HepG2 (cell line): ENCODE measurements around the gene CLCN1. TPM values are rescaled to one million over a fixed set of nuclear protein-coding genes. Genes with fewer than 3 reads are reported as not detected.

Source experiments
- ATAC-seq: fragments of 200-7000 bp; cut with Tn5 transposase; 3 replicates; pipeline ENCODE4 v1.9.1; 2020; ENCODE audit warnings: mild to moderate bottlenecking, moderate library complexity
- BruUV-seq: library from RNA; stranded (reverse); fragments of 400-500 nt; replicated peaks from 2 replicates; lab custom pipeline; 2021; lab: Mats Ljungman, UMichigan
- CTCF ChIA-PET: fragments of 300-600 bp; formaldehyde crosslinking; extraction: SDS; loops from one replicate; lab custom pipeline; 2021; ENCODE audit warnings: low total read pairs, inconsistent platforms, low intra/inter-chr PET ratio; lab: Yijun Ruan, JAX
- POLR2A ChIA-PET: fragments of 350-600 bp; sonication (Branson Sonifier 250); formaldehyde crosslinking; loops from one replicate; lab custom pipeline; 2020; ENCODE audit warnings: antibody characterized with exemption, inconsistent platforms; lab: Yijun Ruan, JAX
- DNase-seq: peaks from one replicate; pipeline ENCODE4 v3.0.0-alpha.2; 2015; ENCODE audit warnings: low spot score
- FAIRE-seq: peaks from 3 replicates; lab custom pipeline; 2011; peaks lifted over from hg19 to GRCh38; lab: Jason Lieb, UNC
- H2AFZ ChIP-seq: one replicate; pipeline ENCODE4 v1.6.1; 2011; ENCODE audit warnings: low read length, inconsistent platforms
- H3K27ac ChIP-seq: fragments of 300-600 bp; 3 replicates; pipeline ENCODE4 v1.8.0; 2011; ENCODE audit warnings: mixed run types, mild to moderate bottlenecking, mixed read lengths, low read length, inconsistent platforms; ENCODE audit not compliant: insufficient read depth; ENCODE audit errors: extremely low read length
- H3K27me3 ChIP-seq, 2 experiments: fragments of 200-600 bp in 1 of 2; 2 replicates in 1 of 2; 3 replicates in 1 of 2; pipeline versions ENCODE4 v1.6.0 to v1.8.0; 2011; ENCODE audit warnings: low read length in 2 of 2, mild to moderate bottlenecking in 2 of 2, moderate library complexity in 2 of 2, inconsistent platforms in 1 of 2; ENCODE audit not compliant: insufficient read depth in 2 of 2, control insufficient read depth in 1 of 2
- H3K36me3 ChIP-seq, 2 experiments: fragments of 200-600 bp in 1 of 2; replicated peaks in 1 of 2; 2 replicates in 1 of 2; 3 replicates in 1 of 2; pipeline versions ENCODE4 v1.5.1 to v1.8.0; 2011; ENCODE audit warnings: low read length in 2 of 2, inconsistent platforms in 1 of 2; ENCODE audit not compliant: insufficient read depth in 2 of 2, control insufficient read depth in 1 of 2
- H3K4me1 ChIP-seq: 2 replicates; pipeline ENCODE4 v1.5.1; 2012; ENCODE audit warnings: low read length, inconsistent platforms; ENCODE audit not compliant: insufficient read depth
- H3K4me2 ChIP-seq: 2 replicates; pipeline ENCODE4 v1.6.0; 2011; ENCODE audit warnings: low read depth, low read length, inconsistent platforms
- H3K4me3 ChIP-seq, 3 experiments: fragments of 200-600 bp in 1 of 3; sonication (generic), shearing (Covaris generic) in 1 of 3; replicated peaks in 1 of 3; 2 replicates each; pipeline ENCODE4 v1.5.1; 2011 to 2016; ENCODE audit warnings: low read length in 3 of 3, inconsistent platforms in 2 of 3, low read depth in 2 of 3, mild to moderate bottlenecking in 2 of 3, control low read depth in 1 of 3, mixed read lengths in 1 of 3; ENCODE audit not compliant: insufficient read depth in 1 of 3
- H3K79me2 ChIP-seq: one replicate; pipeline ENCODE4 v1.6.1; 2011; ENCODE audit warnings: low read length, inconsistent platforms; ENCODE audit not compliant: insufficient read depth
- H3K9ac ChIP-seq: 2 replicates; pipeline ENCODE4 v1.6.0; 2011; ENCODE audit warnings: mild to moderate bottlenecking, low read depth, low read length, inconsistent platforms; ENCODE audit not compliant: insufficient read depth
- H3K9me3 ChIP-seq: 2 replicates; pipeline ENCODE4 v1.5.1; 2012; ENCODE audit warnings: mild to moderate bottlenecking, low read length
- H4K20me1 ChIP-seq: 2 replicates; pipeline ENCODE4 v1.6.0; 2011; ENCODE audit warnings: inconsistent platforms, mild to moderate bottlenecking, low read length, moderate library complexity; ENCODE audit not compliant: insufficient read depth
- HDAC6 ChIP-seq: fragments of 200-600 bp; sonication (generic); IDR thresholded peaks from 2 replicates; pipeline ENCODE4 v1.7.0; 2017; ENCODE audit warnings: mild to moderate bottlenecking, antibody characterized with exemption, low read length, low read depth
- HNF4A ChIP-seq: sonication (generic); formaldehyde crosslinking; IDR thresholded peaks from 2 replicates; pipeline ENCODE4 v1.4.0; 2020; ENCODE audit warnings: missing genetic modification reagents
- KDM2A ChIP-seq: sonication (generic); formaldehyde crosslinking; IDR thresholded peaks from 2 replicates; pipeline ENCODE4 v1.4.0; 2020; ENCODE audit warnings: low read depth, missing genetic modification reagents, borderline replicate concordance
- KLF9 ChIP-seq: IDR thresholded peaks from 2 replicates; pipeline ENCODE4 v1.6.1; 2016; ENCODE audit warnings: low read depth
- MXD4 ChIP-seq: IDR thresholded peaks from 2 replicates; pipeline ENCODE4 v1.6.1; 2016; ENCODE audit warnings: mild to moderate bottlenecking, missing biosample characterization, missing genetic modification reagents
- SYNCRIP ChIP-seq: fragments of 200-400 bp; formaldehyde crosslinking; IDR thresholded peaks from 2 replicates; pipeline ENCODE4 v1.6.1; 2018; ENCODE audit warnings: mild to moderate bottlenecking, low read depth, low read length; ENCODE audit not compliant: insufficient read depth
- ZNF160 ChIP-seq: sonication (generic); formaldehyde crosslinking; IDR thresholded peaks from 2 replicates; pipeline ENCODE4 v1.8.0; 2022; ENCODE audit warnings: mild to moderate bottlenecking, inconsistent platforms, missing genetic modification reagents
- ZNF3 ChIP-seq: IDR thresholded peaks from 2 replicates; pipeline ENCODE4 v1.7.0; 2017; ENCODE audit warnings: inconsistent platforms
- ZNF616 ChIP-seq: sonication (generic); formaldehyde crosslinking; IDR thresholded peaks from 2 replicates; pipeline ENCODE4 v1.5.0; 2020; ENCODE audit warnings: low read depth, mild to moderate bottlenecking, missing genetic modification reagents
- ZNF879 ChIP-seq: sonication (generic); formaldehyde crosslinking; IDR thresholded peaks from 2 replicates; pipeline ENCODE4 v1.8.1; 2023; ENCODE audit warnings: missing genetic modification reagents
- WGBS: methylation state at CpG from one replicate; pipeline ENCODE4 v1.1.6; 2017; ENCODE audit warnings: low lambda C conversion rate; 5-methylcytosine and 5-hydroxymethylcytosine counted together
- in situ Hi-C: cut with HindIII; loops from 2 replicates; pipeline ENCODE4 v1.10.0; 2017; ENCODE audit warnings: low pct_unique_long_range_greater_than_20kb; ENCODE audit not compliant: extremely low pct_ligation_motif_present
- intact Hi-C: fragments of 100-400 bp; cut with micrococcal nuclease; formaldehyde crosslinking; loops from one replicate; pipeline ENCODE4 v1.10.0; 2022; ENCODE audit not compliant: unreplicated experiment
- polyA plus RNA-seq, 8 experiments: library from polyadenylated mRNA; depleted of rRNA in 3 of 8; stranded (reverse) in 7 of 8; unstranded in 1 of 8; fragments of >200 nt; fragmentation: Illumina TruSeq in 4 of 8; extraction: Trizol in 4 of 8; gene quantifications; 2 replicates each; pipeline versions ENCODE4 v1.2.1 to v1.2.3, GENCODE V29; 2011 to 2016; ENCODE audit warnings: low read depth in 4 of 8, missing spikeins in 1 of 8, mixed read lengths in 1 of 8; ENCODE audit not compliant: insufficient read depth in 1 of 8
- total RNA-seq, 5 experiments: library from RNA; depleted of rRNA; stranded (reverse); fragments of >200 nt; fragmentation: Illumina TruSeq; extraction: Trizol; gene quantifications; 2 replicates each; pipeline ENCODE4 v1.2.3, GENCODE V29; 2016; ENCODE audit warnings: low read depth in 1 of 5
- TF ChIP-seq, protein P1 (sequence below): sonication (generic); formaldehyde crosslinking; IDR thresholded peaks from 2 replicates; pipeline ENCODE4 v1.5.0; 2020; ENCODE audit warnings: missing genetic modification reagents, mild to moderate bottlenecking, borderline replicate concordance
- TF ChIP-seq, protein P2 (sequence below): sonication (generic); formaldehyde crosslinking; IDR thresholded peaks from 2 replicates; pipeline ENCODE4 v1.8.0; 2022; ENCODE audit warnings: missing genetic modification reagents, mild to moderate bottlenecking, moderate library complexity, borderline replicate concordance
- TF ChIP-seq, protein P3 (sequence below): sonication (generic); formaldehyde crosslinking; IDR thresholded peaks from 2 replicates; pipeline ENCODE4 v1.8.0; 2022; ENCODE audit warnings: missing genetic modification reagents, mild to moderate bottlenecking, borderline replicate concordance
- TF ChIP-seq, protein P4 (sequence below): IDR thresholded peaks from 2 replicates; pipeline ENCODE4 v1.6.1; 2016; ENCODE audit warnings: mild to moderate bottlenecking, missing biosample characterization, missing genetic modification reagents

The CLCN1 gene
- total and polyA plus RNA-seq, 2 of the 13 experiments (the other 11 are each of a cell fraction or from before 2014, with no cell fraction given): 0.01 TPM; not detected in 1

DNA sequence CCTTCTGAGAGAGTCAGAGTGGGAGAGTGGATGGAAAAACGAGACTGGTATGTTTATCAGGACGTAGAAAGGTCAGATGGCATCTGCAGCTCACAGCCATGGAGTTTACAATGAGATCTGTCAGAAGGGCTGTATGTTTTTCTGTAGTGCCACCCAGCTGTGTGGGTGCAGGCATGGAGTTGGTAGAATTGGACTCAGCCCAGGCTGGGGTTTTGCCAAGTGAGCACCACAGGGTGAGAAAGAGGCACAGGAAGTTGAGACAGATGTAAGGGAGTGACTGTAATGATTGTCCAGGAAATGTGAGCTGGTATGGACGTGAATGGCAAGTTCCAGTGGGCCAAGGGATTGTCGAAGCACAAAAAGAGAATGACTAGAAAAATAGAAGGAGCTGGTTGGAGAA, 56.2 kb downstream of the CLCN1 start:
- no peak for DNase-seq
- BruUV-seq: no TSS peak
- Histone ChIP-seq H4K20me1 (no peaks in the 10 kb centered on the region), H2AFZ (no peak overlapping the region), H3K79me2 (no peaks in the 10 kb centered on the region), H3K4me3 (no peak overlapping the region), H3K36me3 (no peaks in the 10 kb centered on the region), H3K4me2 (no peak overlapping the region), H3K27me3 (peaks cover 0 to 12% of the 10 kb centered on the region in 2 experiments; a peak in 2 of 5 replicates), H3K9me3 (no peaks in the 10 kb centered on the region), H3K27ac (no peak overlapping the region), H3K4me1 (peaks cover 18% of the 10 kb centered on the region; the same call in 1 of the 2 replicates), H3K9ac (no peak overlapping the region)
- 21% methylated on average over 4 of the region's 4 CpGs for WGBS
- ATAC-seq: peak; percentile 39; the same call in 2 of the 3 replicates
- in situ Hi-C loops: no loop called here
- CTCF ChIA-PET: no interaction called here
- FAIRE-seq: no peak
- TF ChIP-seq KLF9 (CRISPR knock-in tag) (no peak), SYNCRIP (no peak), ZNF3 (no peak), HNF4A (CRISPR knock-in tag) (no peak), KDM2A (CRISPR knock-in tag) (no peak), ZNF879 (CRISPR knock-in tag) (no peak), ZNF616 (no peak), MXD4 (CRISPR knock-in tag) (no peak), ZNF160 (no peak), HDAC6 (no peak)
- TF ChIP-seq, protein P1, sequence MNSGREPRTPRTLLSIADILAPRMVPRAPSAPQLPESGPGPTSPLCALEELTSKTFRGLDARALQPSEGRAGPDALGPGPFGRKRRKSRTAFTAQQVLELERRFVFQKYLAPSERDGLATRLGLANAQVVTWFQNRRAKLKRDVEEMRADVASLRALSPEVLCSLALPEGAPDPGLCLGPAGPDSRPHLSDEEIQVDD (CRISPR knock-in tag): no peak
- TF ChIP-seq, protein P2, sequence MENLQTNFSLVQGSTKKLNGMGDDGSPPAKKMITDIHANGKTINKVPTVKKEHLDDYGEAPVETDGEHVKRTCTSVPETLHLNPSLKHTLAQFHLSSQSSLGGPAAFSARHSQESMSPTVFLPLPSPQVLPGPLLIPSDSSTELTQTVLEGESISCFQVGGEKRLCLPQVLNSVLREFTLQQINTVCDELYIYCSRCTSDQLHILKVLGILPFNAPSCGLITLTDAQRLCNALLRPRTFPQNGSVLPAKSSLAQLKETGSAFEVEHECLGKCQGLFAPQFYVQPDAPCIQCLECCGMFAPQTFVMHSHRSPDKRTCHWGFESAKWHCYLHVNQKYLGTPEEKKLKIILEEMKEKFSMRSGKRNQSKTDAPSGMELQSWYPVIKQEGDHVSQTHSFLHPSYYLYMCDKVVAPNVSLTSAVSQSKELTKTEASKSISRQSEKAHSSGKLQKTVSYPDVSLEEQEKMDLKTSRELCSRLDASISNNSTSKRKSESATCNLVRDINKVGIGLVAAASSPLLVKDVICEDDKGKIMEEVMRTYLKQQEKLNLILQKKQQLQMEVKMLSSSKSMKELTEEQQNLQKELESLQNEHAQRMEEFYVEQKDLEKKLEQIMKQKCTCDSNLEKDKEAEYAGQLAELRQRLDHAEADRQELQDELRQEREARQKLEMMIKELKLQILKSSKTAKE (CRISPR knock-in tag): no peak
- TF ChIP-seq, protein P3, sequence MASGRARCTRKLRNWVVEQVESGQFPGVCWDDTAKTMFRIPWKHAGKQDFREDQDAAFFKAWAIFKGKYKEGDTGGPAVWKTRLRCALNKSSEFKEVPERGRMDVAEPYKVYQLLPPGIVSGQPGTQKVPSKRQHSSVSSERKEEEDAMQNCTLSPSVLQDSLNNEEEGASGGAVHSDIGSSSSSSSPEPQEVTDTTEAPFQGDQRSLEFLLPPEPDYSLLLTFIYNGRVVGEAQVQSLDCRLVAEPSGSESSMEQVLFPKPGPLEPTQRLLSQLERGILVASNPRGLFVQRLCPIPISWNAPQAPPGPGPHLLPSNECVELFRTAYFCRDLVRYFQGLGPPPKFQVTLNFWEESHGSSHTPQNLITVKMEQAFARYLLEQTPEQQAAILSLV (CRISPR knock-in tag): no peak
- TF ChIP-seq, protein P4, sequence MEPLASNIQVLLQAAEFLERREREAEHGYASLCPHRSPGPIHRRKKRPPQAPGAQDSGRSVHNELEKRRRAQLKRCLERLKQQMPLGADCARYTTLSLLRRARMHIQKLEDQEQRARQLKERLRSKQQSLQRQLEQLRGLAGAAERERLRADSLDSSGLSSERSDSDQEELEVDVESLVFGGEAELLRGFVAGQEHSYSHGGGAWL: no peak
- POLR2A ChIA-PET: no interaction called here
- intact Hi-C loops: no loop called here
